ENCODE data around the gene GTSF1L. TPM values are rescaled to one million over a fixed set of nuclear protein-coding genes. Genes with fewer than 3 reads are reported as not detected.

GTSF1L gene
- total RNA-seq, 1 donor from 2014 or later = not detected

DNA sequence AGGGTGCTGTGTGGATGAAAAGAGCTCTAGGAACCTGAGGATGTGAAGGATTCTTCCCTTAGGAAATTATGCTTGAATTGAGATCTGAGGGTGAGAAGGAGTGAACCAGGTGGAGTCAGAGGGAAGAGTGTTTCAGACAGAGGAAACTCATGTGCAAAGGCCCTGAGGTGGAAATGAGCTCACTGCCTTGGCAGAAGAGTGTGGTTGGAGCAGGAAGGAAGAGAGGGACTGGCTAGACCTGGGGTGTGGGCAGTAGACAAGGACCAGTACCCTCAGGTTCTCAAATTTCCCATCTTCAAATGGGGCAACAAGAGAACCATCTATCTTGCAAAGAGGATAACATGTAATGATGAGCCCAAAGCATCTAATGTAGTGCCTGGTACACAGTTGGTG is 24.0 kb upstream of the GTSF1L start:
- no peak for DNase-seq (ENCODE audit: low spot score in 2 of 2)
- H3K36me3 ChIP-seq = no peaks in the 10 kb centered on the region
- no peak overlapping the region for H3K4me3 ChIP-seq
- intact Hi-C loops (cut with DNase I) = loop anchor here (5.0 kb wide), 2 partner anchors 167 to 447 kb away; no protein-coding TSS in a partner anchor
- TF ChIP-seq, protein P1, sequence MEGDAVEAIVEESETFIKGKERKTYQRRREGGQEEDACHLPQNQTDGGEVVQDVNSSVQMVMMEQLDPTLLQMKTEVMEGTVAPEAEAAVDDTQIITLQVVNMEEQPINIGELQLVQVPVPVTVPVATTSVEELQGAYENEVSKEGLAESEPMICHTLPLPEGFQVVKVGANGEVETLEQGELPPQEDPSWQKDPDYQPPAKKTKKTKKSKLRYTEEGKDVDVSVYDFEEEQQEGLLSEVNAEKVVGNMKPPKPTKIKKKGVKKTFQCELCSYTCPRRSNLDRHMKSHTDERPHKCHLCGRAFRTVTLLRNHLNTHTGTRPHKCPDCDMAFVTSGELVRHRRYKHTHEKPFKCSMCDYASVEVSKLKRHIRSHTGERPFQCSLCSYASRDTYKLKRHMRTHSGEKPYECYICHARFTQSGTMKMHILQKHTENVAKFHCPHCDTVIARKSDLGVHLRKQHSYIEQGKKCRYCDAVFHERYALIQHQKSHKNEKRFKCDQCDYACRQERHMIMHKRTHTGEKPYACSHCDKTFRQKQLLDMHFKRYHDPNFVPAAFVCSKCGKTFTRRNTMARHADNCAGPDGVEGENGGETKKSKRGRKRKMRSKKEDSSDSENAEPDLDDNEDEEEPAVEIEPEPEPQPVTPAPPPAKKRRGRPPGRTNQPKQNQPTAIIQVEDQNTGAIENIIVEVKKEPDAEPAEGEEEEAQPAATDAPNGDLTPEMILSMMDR (IDR thresholded peaks at IDR 0.05) = no peak
- H3K9me3 ChIP-seq = no peaks in the 10 kb centered on the region
- no peaks in the 10 kb centered on the region for H3K4me1 ChIP-seq
- H3K27me3 ChIP-seq = no peaks in the 10 kb centered on the region
- no peak overlapping the region for H3K27ac ChIP-seq

DNA sequence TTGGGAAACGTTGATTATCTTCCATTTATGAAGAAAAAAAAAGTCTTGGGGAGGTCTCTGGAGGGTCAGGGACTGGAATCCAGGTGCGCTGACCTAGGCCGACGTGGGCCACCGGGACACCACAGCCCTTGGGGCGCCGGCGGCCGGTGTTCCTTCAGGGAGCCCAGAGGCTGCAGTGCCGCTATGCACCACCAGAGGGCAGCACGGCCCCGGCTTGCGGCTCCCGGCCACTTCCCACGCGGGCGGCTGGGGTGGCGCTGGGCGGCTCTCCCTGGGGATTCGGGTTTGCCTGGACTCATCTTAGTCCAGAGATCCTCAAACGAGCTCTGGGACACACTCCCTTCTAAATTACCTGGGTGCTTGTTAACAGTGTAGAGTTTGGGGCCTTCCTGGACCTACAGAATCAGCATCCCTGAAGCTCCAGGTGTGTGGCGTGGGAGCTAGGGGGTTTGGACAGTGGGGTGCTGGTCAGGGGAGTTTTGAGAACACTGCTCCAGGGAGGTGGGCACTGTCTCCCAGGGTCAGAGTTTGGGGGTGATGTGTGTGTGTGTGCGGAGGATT is 23.0 kb upstream of the GTSF1L start:
- peak in 1 of 2 donors; percentile 86 for DNase-seq (ENCODE audit: low spot score in 2 of 2)
- no peaks in the 10 kb centered on the region for H3K4me1 ChIP-seq
- H3K27me3 ChIP-seq = no peaks in the 10 kb centered on the region
- H3K9me3 ChIP-seq = no peaks in the 10 kb centered on the region
- H3K4me3 ChIP-seq = no peak overlapping the region
- intact Hi-C loops (cut with DNase I) = loop anchor here (1.0 to 5.0 kb wide), 3 partner anchors 167 to 447 kb away; no protein-coding TSS in a partner anchor
- TF ChIP-seq, protein P1 (IDR thresholded peaks at IDR 0.05) = peak; percentile 91 to 100 (median 100)
- H3K27ac ChIP-seq = no peak overlapping the region
- H3K36me3 ChIP-seq = no peaks in the 10 kb centered on the region

DNA sequence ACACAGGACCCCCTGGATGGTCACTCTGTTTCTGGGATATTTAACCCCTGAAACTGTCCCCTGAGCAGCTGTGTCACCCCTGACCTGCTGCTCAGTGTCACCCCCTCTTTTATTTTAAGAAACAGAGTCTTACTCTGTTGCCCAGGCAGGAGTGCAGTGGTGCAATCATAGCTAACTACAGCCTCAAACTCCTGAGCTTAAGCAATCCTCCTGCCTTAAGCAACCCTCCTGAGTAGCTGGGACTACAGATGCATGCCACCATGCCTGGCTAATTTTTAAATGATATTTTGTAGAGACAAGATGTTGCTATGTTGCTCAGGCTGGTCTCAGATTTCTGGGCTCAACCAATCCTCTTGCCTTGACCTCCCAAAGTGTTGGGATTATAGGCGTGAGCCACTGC is 21.5 kb upstream of the GTSF1L start:
- DNase-seq (ENCODE audit: low spot score in 2 of 2) = no peak
- Histone ChIP-seq H3K9me3 (no peaks in the 10 kb centered on the region), H3K27me3 (no peaks in the 10 kb centered on the region), H3K27ac (no peak overlapping the region), H3K4me3 (no peak overlapping the region), H3K36me3 (no peaks in the 10 kb centered on the region), H3K4me1 (no peaks in the 10 kb centered on the region)
- TF ChIP-seq, protein P1 (IDR thresholded peaks at IDR 0.05) = no peak
- intact Hi-C loops (cut with DNase I) = no loop called here

DNA sequence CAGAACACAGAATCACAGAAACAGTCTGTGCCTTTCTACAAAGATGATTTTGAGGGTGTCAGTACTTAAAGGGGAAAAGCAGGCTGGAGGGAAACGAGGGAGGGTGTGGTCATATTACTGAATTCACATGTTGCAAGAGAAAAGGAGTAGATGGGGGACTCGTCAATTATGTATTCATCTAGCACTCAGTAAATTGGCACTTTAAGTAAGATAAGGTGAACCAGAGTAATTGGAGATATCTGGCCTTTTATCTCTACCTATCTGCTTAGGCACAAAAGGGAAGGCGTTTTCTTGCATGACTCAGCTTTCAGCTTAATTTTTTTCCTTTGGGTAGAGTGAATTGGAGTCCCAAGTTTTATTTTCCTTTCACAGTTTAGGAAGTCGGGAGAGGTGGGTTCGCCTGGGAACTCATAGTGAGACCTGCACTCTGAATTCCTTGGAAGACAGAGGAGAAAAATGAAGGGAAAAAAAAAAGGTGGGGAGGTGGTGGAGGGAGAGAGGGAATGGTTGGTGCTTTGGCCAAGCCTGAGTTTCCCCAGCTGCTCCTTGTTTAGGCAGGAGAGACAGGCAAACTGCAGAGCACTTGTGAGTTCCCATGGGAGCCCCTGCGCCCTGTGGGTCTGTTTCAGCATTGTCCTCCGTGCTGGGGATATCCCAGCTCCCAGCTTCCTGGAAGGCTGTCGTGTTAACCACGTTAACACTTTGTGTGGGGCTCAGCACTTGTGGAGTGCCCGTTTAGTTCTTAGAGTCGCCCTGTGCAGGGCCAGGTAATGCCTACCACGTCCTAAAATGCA is 19.7 kb upstream of the GTSF1L start:
- H3K9me3 ChIP-seq = no peaks in the 10 kb centered on the region
- no peak overlapping the region for H3K4me3 ChIP-seq
- no peaks in the 10 kb centered on the region for H3K27me3 ChIP-seq
- intact Hi-C loops (cut with DNase I) = no loop called here
- no peak overlapping the region for H3K27ac ChIP-seq
- no peaks in the 10 kb centered on the region for H3K36me3 ChIP-seq
- H3K4me1 ChIP-seq = no peaks in the 10 kb centered on the region
- TF ChIP-seq, protein P1 (IDR thresholded peaks at IDR 0.05) = no peak
- no peak for DNase-seq (ENCODE audit: low spot score in 2 of 2)

DNA sequence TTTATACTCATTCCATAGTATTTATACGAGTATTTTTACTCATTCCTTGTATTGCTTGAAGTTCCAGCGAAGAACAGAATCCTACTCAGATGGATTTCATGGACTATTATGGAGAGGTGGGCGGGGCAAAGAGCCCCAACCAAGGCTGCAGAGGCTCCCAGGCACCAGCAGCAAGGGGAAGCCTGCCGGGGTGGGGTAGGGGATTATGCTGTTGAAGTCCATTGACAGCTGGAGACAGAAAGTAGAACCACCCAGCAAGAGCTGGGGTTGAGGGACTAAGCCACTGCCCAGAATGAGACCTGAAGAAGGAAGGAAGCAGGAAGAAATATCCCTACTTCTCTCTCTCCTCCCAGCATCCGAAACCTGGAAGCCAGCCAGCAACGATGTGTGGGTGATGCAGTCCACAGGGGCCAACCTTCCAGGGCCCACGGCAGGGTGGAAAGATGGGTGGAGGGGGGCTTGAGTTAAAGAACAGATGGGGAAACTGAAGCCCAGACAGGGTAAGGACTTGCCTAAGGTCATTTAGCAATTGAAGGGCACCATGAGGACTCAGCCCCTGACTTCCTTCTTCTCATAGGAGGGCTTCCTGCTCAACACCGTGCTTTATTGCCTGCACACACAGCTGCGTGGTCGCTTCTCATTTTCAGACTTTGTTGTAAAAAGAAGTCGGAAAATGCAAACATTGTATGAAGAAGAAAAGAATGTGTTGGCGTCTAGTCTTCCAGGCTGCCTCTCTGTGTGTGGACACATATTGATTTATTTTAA is 18.3 kb upstream of the GTSF1L start:
- H3K36me3 ChIP-seq = no peaks in the 10 kb centered on the region
- H3K27ac ChIP-seq = no peak overlapping the region
- no peak overlapping the region for H3K4me3 ChIP-seq
- no peaks in the 10 kb centered on the region for H3K27me3 ChIP-seq
- H3K9me3 ChIP-seq = no peaks in the 10 kb centered on the region
- TF ChIP-seq, protein P1 (IDR thresholded peaks at IDR 0.05) = no peak
- no peak for DNase-seq (ENCODE audit: low spot score in 2 of 2)
- intact Hi-C loops (cut with DNase I) = no loop called here
- H3K4me1 ChIP-seq = no peaks in the 10 kb centered on the region

All from ascending aorta (tissue), 2 donors.